Effector memory CD4-positive, alpha-beta T cell (primary cell): ENCODE results near the gene THRA.
A peak's percentile ranks its signal among the peaks of the same experiment; 100 is the strongest.

Experiments
- DNase-seq, 3 donors: peaks; one replicate each; pipeline ENCODE4 v3.0.0-alpha.2; 2020
- H3K27ac ChIP-seq: 2 replicates; pipeline ENCODE4 v1.7.0; 2013; ENCODE audit warnings: mild to moderate bottlenecking, low read length, moderate library complexity; ENCODE audit not compliant: insufficient read depth, poor library complexity, severe bottlenecking
- H3K27me3 ChIP-seq: replicated peaks from 2 replicates; pipeline ENCODE4 v1.7.0; 2013; ENCODE audit warnings: mild to moderate bottlenecking, low read length; ENCODE audit not compliant: insufficient read depth, control insufficient read depth, poor library complexity, severe bottlenecking
- H3K36me3 ChIP-seq: 2 replicates; pipeline ENCODE4 v1.7.0; 2013; ENCODE audit warnings: mild to moderate bottlenecking, low read length, moderate library complexity; ENCODE audit not compliant: control insufficient read depth, insufficient read depth
- H3K4me1 ChIP-seq: 2 replicates; pipeline ENCODE4 v1.7.0; 2013; ENCODE audit warnings: low read length, mild to moderate bottlenecking; ENCODE audit not compliant: control insufficient read depth, insufficient read depth, poor library complexity, severe bottlenecking
- H3K4me3 ChIP-seq: 2 replicates; pipeline ENCODE4 v1.7.0; 2013; ENCODE audit warnings: low read length, low read depth, mild to moderate bottlenecking; ENCODE audit not compliant: insufficient read depth, poor library complexity, severe bottlenecking
- H3K9me3 ChIP-seq: 2 replicates; pipeline ENCODE4 v1.7.0; 2013; ENCODE audit warnings: mild to moderate bottlenecking, low read length, moderate library complexity; ENCODE audit not compliant: control insufficient read depth

The THRA gene

GRCh38 chr17:40084477-40084876 lies 21.7 kb downstream of the THRA start:
- DNase-seq = no peak
- Histone ChIP-seq H3K36me3 (peaks cover 60% of the 10 kb centered on the region), H3K4me1 (no peaks in the 10 kb centered on the region), H3K27ac (no peak overlapping the region), H3K9me3 (no peaks in the 10 kb centered on the region), H3K4me3 (no peak overlapping the region), H3K27me3 (no peaks in the 10 kb centered on the region)

- H3K4me1 ChIP-seq = no peaks in the 10 kb centered on the region
- H3K36me3 ChIP-seq = peaks cover 72% of the 10 kb centered on the region
- H3K9me3 ChIP-seq = no peaks in the 10 kb centered on the region
- no peak overlapping the region for H3K27ac ChIP-seq
- DNase-seq = no peak
- no peaks in the 10 kb centered on the region for H3K27me3 ChIP-seq
- no peak overlapping the region for H3K4me3 ChIP-seq
Observed at GRCh38 chr17:40086150-40087044, 23.6 kb downstream of the THRA start.

- Histone ChIP-seq H3K27me3 (no peaks in the 10 kb centered on the region), H3K9me3 (no peaks in the 10 kb centered on the region), H3K36me3 (peaks cover 75% of the 10 kb centered on the region), H3K4me1 (no peaks in the 10 kb centered on the region), H3K27ac (no peak overlapping the region), H3K4me3 (no peak overlapping the region)
- no peak for DNase-seq
Observed at GRCh38 chr17:40087049-40087794, 24.5 kb downstream of the THRA start.

GRCh38 chr17:40087903-40088718 lies 25.3 kb downstream of the THRA start:
- no peak for DNase-seq
- Histone ChIP-seq H3K27me3 (no peaks in the 10 kb centered on the region), H3K27ac (no peak overlapping the region), H3K4me1 (no peaks in the 10 kb centered on the region), H3K36me3 (peaks cover 82% of the 10 kb centered on the region), H3K9me3 (no peaks in the 10 kb centered on the region), H3K4me3 (no peak overlapping the region)

GRCh38 chr17:40089077-40089895 lies 26.5 kb downstream of the THRA start:
- Histone ChIP-seq H3K4me3 (no peak overlapping the region), H3K4me1 (peaks cover 5% of the 10 kb centered on the region), H3K9me3 (no peaks in the 10 kb centered on the region), H3K27ac (no peak overlapping the region), H3K27me3 (no peaks in the 10 kb centered on the region), H3K36me3 (peaks cover 82% of the 10 kb centered on the region)
- DNase-seq = no peak

GRCh38 chr17:40090237-40091119 lies 27.7 kb downstream of the THRA start:
- H3K4me3 ChIP-seq = no peak overlapping the region
- peaks cover 13% of the 10 kb centered on the region for H3K4me1 ChIP-seq
- H3K27me3 ChIP-seq = no peaks in the 10 kb centered on the region
- H3K9me3 ChIP-seq = no peaks in the 10 kb centered on the region
- no peak overlapping the region for H3K27ac ChIP-seq
- H3K36me3 ChIP-seq = peaks cover 79% of the 10 kb centered on the region
- no peak for DNase-seq

GRCh38 chr17:40091691-40092397 lies 29.1 kb downstream of the THRA start:
- Histone ChIP-seq H3K36me3 (peaks cover 71% of the 10 kb centered on the region), H3K9me3 (no peaks in the 10 kb centered on the region), H3K4me3 (no peak overlapping the region), H3K4me1 (peaks cover 23% of the 10 kb centered on the region), H3K27ac (peak overlapping the region; percentile 1), H3K27me3 (no peaks in the 10 kb centered on the region)
- no peak for DNase-seq

- Histone ChIP-seq H3K4me3 (no peak overlapping the region), H3K27ac (no peak overlapping the region), H3K27me3 (no peaks in the 10 kb centered on the region), H3K4me1 (peaks cover 30% of the 10 kb centered on the region), H3K9me3 (no peaks in the 10 kb centered on the region), H3K36me3 (peaks cover 70% of the 10 kb centered on the region)
- no peak for DNase-seq
Observed at GRCh38 chr17:40092581-40092980, 29.8 kb downstream of the THRA start.
